ENCODE data around the gene DAB1.

DAB1 gene

DNA sequence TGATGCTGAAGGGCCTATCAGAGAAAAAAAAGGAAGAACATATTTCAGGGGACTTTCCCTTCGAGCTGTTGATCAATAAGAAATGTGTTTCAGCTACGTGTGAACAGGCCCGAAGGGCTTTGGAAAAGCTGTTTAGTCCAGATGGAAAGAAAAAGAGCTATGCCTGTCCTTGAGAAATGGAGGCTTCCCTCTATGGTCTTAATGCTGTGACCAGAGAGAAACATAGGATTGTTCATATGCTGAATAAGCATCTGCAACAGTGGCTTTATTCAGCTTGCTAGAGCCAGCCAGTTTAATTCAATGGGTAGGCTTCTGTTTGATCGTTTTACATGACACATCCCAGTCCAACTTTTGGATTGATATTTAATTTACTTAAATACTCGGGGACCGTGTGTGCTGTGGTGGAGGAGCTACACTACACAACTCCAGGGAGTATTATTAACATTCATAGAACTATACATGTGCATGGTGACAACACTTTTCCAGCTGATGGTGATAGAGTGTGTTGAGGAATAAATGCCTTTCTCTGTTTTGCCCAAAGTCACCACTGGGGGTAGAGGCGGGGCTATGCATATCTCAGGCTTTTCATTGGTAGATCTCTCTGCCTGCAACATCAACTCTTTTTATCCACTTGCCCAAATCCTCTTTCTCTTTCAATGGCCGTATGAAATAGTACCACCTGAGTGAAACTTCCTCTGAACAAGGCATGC is 351.3 kb downstream of the DAB1 start:
- H3K27ac ChIP-seq (ENCODE audit: low read depth, low read length) = no peak overlapping the region
- H3K4me3 ChIP-seq (ENCODE audit: low read length) = no peak overlapping the region
- peaks cover 10% of the 10 kb centered on the region for H3K4me1 ChIP-seq (ENCODE audit: insufficient read depth, low read length)
- WGBS = 86% methylated on average over 6 of the region's 8 CpGs
- H3K36me3 ChIP-seq (ENCODE audit: insufficient read depth, low read length) = no peaks in the 10 kb centered on the region
- H3K27me3 ChIP-seq (ENCODE audit: insufficient read depth, low read length) = no peaks in the 10 kb centered on the region
- no peak overlapping the region for H3K9ac ChIP-seq (ENCODE audit: low read depth, low read length)
- no peaks in the 10 kb centered on the region for H3K9me3 ChIP-seq (ENCODE audit: insufficient read depth, low read depth, low read length)

DNA sequence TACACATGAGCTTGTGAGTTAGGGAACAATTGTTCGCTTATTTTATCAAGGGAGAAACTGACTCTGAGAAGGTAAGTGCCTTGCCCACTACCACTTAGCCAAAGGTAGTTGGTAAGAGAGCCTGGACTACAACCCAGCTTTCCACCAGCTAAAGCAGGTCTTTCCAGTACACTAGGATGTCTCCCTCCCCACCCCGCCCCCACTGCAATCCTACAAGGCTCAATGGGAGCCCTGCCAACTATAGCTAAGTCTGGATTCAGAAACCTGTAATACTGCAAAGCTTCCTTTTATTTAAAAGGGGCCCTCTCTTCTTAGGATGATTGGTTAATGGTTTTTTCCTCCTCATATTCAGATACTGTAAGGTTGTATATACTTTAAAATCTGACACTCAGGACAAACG is 356.0 kb downstream of the DAB1 start:
- 80% methylated on average over 2 of the region's 3 CpGs for WGBS
- Histone ChIP-seq H3K4me1 (ENCODE audit: insufficient read depth, low read length) (peaks cover 18% of the 10 kb centered on the region), H3K4me3 (ENCODE audit: low read length) (no peak overlapping the region), H3K27ac (ENCODE audit: low read depth, low read length) (no peak overlapping the region), H3K36me3 (ENCODE audit: insufficient read depth, low read length) (no peaks in the 10 kb centered on the region), H3K27me3 (ENCODE audit: insufficient read depth, low read length) (no peaks in the 10 kb centered on the region), H3K9me3 (ENCODE audit: insufficient read depth, low read depth, low read length) (no peaks in the 10 kb centered on the region), H3K9ac (ENCODE audit: low read depth, low read length) (no peak overlapping the region)

GRCh38 chr1:57066980-57067610 is 356.8 kb downstream of the DAB1 start:
- Histone ChIP-seq H3K27me3 (ENCODE audit: insufficient read depth, low read length) (no peaks in the 10 kb centered on the region), H3K36me3 (ENCODE audit: insufficient read depth, low read length) (no peaks in the 10 kb centered on the region), H3K27ac (ENCODE audit: low read depth, low read length) (no peak overlapping the region), H3K4me3 (ENCODE audit: low read length) (no peak overlapping the region), H3K9ac (ENCODE audit: low read depth, low read length) (no peak overlapping the region), H3K4me1 (ENCODE audit: insufficient read depth, low read length) (peaks cover 18% of the 10 kb centered on the region), H3K9me3 (ENCODE audit: insufficient read depth, low read depth, low read length) (no peaks in the 10 kb centered on the region)
- WGBS = 89% methylated on average over 4 of the region's 4 CpGs

GRCh38 chr1:57065442-57065841 is 358.4 kb downstream of the DAB1 start:
- 96% methylated on average over 3 of the region's 3 CpGs for WGBS
- Histone ChIP-seq H3K27me3 (ENCODE audit: insufficient read depth, low read length) (no peaks in the 10 kb centered on the region), H3K4me1 (ENCODE audit: insufficient read depth, low read length) (peaks cover 18% of the 10 kb centered on the region)

DNA sequence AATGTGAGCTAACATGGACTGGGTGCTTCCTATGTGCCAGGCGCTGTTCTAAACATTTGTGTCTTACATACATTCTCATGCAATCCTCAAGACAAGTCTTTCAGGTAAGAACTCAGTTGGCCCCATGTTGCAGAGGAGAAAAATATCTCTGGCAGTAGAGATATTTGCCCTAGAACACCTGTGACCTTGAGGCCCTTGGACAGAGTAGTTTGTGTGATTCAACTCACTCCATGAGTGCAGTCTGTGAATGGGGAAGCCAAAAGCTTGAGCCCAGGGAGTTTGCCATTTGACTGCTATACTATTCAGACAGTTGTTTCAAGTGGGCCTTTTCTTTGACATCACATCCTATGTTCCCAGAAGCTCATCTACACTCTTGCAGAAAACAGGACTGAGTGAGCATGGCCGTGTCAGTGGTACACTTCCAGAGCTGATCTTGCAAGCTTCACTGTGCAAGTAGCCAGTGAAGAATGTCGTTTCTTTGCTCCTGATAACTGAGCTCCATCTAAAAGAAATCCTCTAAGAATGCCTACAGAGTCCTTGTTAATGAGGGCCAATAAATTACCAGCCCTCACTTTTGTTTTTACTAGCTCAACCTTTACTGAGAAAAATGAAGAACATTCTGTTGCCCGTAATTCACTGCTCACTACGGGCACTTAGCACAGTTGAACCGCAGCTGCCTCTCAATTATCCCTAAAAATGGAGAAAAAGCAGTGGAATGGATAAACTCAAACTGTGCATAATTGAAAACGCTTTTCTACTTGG is 359.3 kb downstream of the DAB1 start:
- 93% methylated on average over 7 of the region's 7 CpGs for WGBS
- H3K9ac ChIP-seq (ENCODE audit: low read depth, low read length) = no peak overlapping the region
- no peaks in the 10 kb centered on the region for H3K36me3 ChIP-seq (ENCODE audit: insufficient read depth, low read length)
- no peak overlapping the region for H3K27ac ChIP-seq (ENCODE audit: low read depth, low read length)
- no peaks in the 10 kb centered on the region for H3K9me3 ChIP-seq (ENCODE audit: insufficient read depth, low read depth, low read length)
- no peaks in the 10 kb centered on the region for H3K27me3 ChIP-seq (ENCODE audit: insufficient read depth, low read length)
- H3K4me3 ChIP-seq (ENCODE audit: low read length) = no peak overlapping the region
- peaks cover 18% of the 10 kb centered on the region for H3K4me1 ChIP-seq (ENCODE audit: insufficient read depth, low read length)

More at GRCh38 chr1:57065442-57065841, 358.4 kb downstream of the DAB1 start:
- H3K9me3 ChIP-seq (ENCODE audit: insufficient read depth, low read depth, low read length) = no peaks in the 10 kb centered on the region
- no peak overlapping the region for H3K4me3 ChIP-seq (ENCODE audit: low read length)
- H3K9ac ChIP-seq (ENCODE audit: low read depth, low read length) = no peak overlapping the region
- no peak overlapping the region for H3K27ac ChIP-seq (ENCODE audit: low read depth, low read length)
- H3K36me3 ChIP-seq (ENCODE audit: insufficient read depth, low read length) = no peaks in the 10 kb centered on the region

DNA sequence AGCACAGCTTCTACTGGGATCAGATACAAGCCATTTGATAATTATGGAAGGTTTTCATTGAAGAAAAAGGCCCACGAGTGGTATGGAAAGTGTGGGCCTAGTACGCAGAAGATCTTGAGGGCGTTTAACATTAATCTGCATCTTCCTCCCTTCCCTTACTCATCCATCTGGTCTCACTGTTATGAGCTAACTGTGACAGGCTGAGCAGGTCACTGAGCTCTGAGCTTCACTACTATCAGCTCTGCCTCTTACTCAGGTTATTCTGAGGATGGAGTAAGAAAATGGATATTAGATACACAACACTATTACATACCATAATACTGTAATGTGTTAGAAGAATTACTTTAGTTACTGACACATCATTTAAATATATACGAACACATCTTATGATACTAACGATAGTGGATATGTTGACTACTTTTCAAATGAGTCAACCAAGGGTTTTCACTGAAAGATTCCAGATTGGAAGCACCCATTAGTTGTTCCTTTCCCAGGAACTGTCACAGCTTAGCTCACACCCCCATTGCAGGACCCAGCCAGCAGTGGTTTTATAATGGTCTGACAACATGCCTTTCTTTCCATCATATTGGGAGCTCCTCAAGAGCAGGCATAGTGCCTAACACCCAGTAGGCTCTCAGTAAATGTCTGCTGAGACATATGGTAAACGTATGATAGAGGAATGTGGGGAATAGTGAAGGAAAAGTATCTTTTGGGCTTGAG is 360.3 kb downstream of the DAB1 start:
- Histone ChIP-seq H3K4me1 (ENCODE audit: insufficient read depth, low read length) (peaks cover 18% of the 10 kb centered on the region), H3K27ac (ENCODE audit: low read depth, low read length) (no peak overlapping the region), H3K9ac (ENCODE audit: low read depth, low read length) (no peak overlapping the region), H3K4me3 (ENCODE audit: low read length) (no peak overlapping the region), H3K9me3 (ENCODE audit: insufficient read depth, low read depth, low read length) (no peaks in the 10 kb centered on the region), H3K36me3 (ENCODE audit: insufficient read depth, low read length) (no peaks in the 10 kb centered on the region), H3K27me3 (ENCODE audit: insufficient read depth, low read length) (no peaks in the 10 kb centered on the region)
- WGBS = 94% methylated on average over 6 of the region's 6 CpGs

DNA sequence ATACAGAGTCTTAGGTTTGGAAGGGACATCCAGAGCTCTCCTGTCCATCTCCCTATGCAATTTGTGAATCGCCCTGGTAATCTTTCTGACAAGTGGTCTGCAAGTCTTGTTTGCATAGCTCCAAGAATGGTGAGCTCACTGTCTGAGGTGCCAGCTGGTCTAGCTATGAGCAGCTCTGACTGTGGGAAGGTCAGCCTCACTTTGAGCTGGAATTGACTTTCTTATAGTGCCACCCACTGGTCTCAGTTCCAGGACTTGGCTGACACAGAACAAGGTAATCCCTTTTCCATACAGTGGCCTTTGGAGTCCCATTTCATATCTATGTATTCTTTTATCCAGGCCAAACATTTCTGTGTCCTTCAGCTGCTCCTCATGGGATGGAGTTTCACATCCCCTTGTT is 362.5 kb downstream of the DAB1 start:
- H3K9me3 ChIP-seq (ENCODE audit: insufficient read depth, low read depth, low read length) = no peaks in the 10 kb centered on the region
- no peak overlapping the region for H3K4me3 ChIP-seq (ENCODE audit: low read length)
- H3K27ac ChIP-seq (ENCODE audit: low read depth, low read length) = no peak overlapping the region
- H3K36me3 ChIP-seq (ENCODE audit: insufficient read depth, low read length) = no peaks in the 10 kb centered on the region
- H3K4me1 ChIP-seq (ENCODE audit: insufficient read depth, low read length) = no peaks in the 10 kb centered on the region
- WGBS = 87% methylated on average over 1 of the region's 1 CpG
- no peaks in the 10 kb centered on the region for H3K27me3 ChIP-seq (ENCODE audit: insufficient read depth, low read length)
- no peak overlapping the region for H3K9ac ChIP-seq (ENCODE audit: low read depth, low read length)

GRCh38 chr1:57060451-57060850 is 363.4 kb downstream of the DAB1 start:
- no peak overlapping the region for H3K9ac ChIP-seq (ENCODE audit: low read depth, low read length)
- H3K4me1 ChIP-seq (ENCODE audit: insufficient read depth, low read length) = no peaks in the 10 kb centered on the region
- WGBS = 94% methylated on average over 3 of the region's 3 CpGs
- H3K27me3 ChIP-seq (ENCODE audit: insufficient read depth, low read length) = no peaks in the 10 kb centered on the region
- H3K9me3 ChIP-seq (ENCODE audit: insufficient read depth, low read depth, low read length) = no peaks in the 10 kb centered on the region
- H3K27ac ChIP-seq (ENCODE audit: low read depth, low read length) = no peak overlapping the region
- H3K36me3 ChIP-seq (ENCODE audit: insufficient read depth, low read length) = no peaks in the 10 kb centered on the region
- H3K4me3 ChIP-seq (ENCODE audit: low read length) = no peak overlapping the region

DNA sequence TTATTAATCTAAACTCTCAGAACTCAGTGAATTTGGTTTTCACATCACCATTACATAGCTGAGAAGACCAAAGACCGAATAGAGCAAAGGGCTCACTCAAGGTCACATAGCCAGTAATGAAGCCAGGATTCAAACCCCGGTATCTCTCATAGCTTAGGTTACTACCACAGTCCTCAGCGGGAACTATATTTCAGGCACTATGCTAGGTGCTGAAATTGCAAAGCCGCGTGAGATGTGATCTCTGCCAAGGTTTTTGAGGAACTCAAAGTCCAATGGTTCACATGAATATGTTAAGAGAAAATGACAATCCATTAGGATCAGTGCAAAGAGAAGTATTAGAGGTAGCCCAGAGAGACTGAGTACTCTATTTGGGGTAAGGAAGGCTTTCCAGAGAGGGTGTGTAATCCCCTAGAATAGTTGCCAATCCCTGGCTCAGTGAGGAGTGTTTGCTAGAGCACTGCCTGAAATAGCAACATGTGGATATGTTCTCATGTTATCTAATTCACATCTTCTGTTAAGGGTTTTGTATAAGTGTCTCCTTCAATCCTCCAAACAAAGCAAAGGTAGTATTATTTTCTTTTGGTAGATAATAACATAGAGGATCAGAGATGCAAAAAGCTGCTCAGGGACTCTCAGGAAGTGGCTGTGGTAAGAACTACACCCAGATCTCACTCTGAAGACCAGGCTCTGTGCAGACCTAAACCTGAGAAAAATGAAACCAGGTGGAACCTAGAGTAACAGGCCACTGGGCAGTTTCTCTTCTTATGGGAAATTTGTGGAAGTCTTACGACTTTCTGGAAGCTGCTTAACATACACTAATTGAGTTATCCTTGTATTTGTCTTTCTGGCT is 365.0 kb downstream of the DAB1 start:
- H3K4me3 ChIP-seq (ENCODE audit: low read length) = no peak overlapping the region
- no peak overlapping the region for H3K9ac ChIP-seq (ENCODE audit: low read depth, low read length)
- no peaks in the 10 kb centered on the region for H3K4me1 ChIP-seq (ENCODE audit: insufficient read depth, low read length)
- 94% methylated on average over 6 of the region's 6 CpGs for WGBS
- H3K36me3 ChIP-seq (ENCODE audit: insufficient read depth, low read length) = no peaks in the 10 kb centered on the region
- H3K27ac ChIP-seq (ENCODE audit: low read depth, low read length) = no peak overlapping the region
- no peaks in the 10 kb centered on the region for H3K27me3 ChIP-seq (ENCODE audit: insufficient read depth, low read length)
- H3K9me3 ChIP-seq (ENCODE audit: insufficient read depth, low read depth, low read length) = no peaks in the 10 kb centered on the region

DNA sequence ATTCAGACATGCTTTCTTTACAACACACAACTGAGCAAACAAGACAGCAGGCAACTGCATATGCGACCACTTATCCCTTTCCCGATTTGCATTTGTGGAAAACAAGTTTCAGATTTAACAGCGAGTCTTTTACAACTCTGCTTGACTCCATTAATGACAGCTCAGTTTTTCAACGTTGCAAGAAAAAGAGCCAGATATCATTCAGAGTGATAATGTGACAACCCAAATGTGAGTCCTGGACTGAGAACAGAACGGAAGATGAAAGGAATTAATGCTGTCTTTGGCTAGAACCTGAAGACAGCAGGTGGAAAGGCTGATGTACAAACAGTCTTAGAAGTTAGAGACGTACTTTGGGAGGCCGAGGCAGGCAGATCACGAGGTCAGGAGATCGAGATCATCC is 375.0 kb downstream of the DAB1 start:
- H3K9me3 ChIP-seq (ENCODE audit: insufficient read depth, low read depth, low read length) = no peaks in the 10 kb centered on the region
- WGBS = 61% methylated on average over 9 of the region's 9 CpGs
- no peaks in the 10 kb centered on the region for H3K27me3 ChIP-seq (ENCODE audit: insufficient read depth, low read length)
- H3K9ac ChIP-seq (ENCODE audit: low read depth, low read length) = no peak overlapping the region
- no peak overlapping the region for H3K27ac ChIP-seq (ENCODE audit: low read depth, low read length)
- H3K36me3 ChIP-seq (ENCODE audit: insufficient read depth, low read length) = no peaks in the 10 kb centered on the region
- H3K4me3 ChIP-seq (ENCODE audit: low read length) = no peak overlapping the region
- peaks cover 4% of the 10 kb centered on the region; the same call in 1 of the 2 replicates for H3K4me1 ChIP-seq (ENCODE audit: insufficient read depth, low read length)

Data from HUES64 (cell line).